Choroid plexus epithelial cell (primary cell): ENCODE measurements around the gene PIP4K2A.

Experiments used
- DNase-seq: peaks from one replicate; pipeline ENCODE4 v3.0.0-alpha.2; 2010; ENCODE audit warnings: low read depth
- H3K4me3 ChIP-seq: 2 replicates; pipeline ENCODE4 v1.5.1; 2011; ENCODE audit warnings: low read depth, mild to moderate bottlenecking, control low read depth, low read length, moderate library complexity
- TF ChIP-seq, protein P1 (sequence below): conservative IDR thresholded peaks from 2 replicates; pipeline ENCODE4 v1.5.1; 2011; ENCODE audit warnings: low read depth, mild to moderate bottlenecking, control low read depth, inconsistent platforms, low read length, moderate library complexity

PIP4K2A gene

DNA sequence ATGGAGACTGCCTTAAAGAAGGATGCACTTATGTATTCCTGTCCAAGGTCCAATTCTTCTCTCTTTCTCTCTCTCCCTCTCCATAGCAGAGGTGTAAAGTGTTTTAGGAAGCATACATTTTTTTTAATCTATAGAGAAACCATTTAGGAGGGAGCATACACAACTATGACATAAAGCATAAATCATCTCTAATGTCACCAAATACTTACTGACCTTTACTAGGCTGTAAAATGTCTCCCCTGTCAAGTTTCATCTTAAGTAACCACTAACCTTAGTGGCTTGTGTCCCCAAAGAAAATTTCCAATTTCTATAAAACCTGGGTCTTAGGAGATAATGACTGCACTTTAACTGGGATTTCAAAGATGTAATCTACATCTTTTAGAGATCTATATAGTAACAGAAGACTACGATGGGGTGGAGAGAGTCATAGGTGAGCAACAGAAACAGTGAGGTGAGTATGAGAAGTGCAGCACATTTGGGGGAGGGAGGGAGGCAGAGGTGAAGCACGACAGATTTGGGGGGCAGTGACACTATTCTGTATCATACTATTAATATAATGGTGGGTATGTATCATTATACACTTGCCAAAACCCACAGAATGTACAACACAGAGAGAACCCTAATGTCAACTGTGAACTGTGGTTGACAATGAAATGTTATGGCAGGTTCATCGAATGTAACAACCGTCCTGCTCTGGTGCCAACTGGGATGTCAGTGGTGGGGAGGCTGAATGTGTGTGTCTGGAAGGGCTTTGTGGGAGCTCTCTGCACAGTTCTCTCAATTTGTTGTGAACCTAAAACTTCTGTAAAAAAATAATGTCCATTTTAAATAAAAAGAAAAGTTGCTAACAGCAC is 79.5 kb downstream of the PIP4K2A start:
- H3K4me3 ChIP-seq: no peak overlapping the region
- TF ChIP-seq, protein P1, sequence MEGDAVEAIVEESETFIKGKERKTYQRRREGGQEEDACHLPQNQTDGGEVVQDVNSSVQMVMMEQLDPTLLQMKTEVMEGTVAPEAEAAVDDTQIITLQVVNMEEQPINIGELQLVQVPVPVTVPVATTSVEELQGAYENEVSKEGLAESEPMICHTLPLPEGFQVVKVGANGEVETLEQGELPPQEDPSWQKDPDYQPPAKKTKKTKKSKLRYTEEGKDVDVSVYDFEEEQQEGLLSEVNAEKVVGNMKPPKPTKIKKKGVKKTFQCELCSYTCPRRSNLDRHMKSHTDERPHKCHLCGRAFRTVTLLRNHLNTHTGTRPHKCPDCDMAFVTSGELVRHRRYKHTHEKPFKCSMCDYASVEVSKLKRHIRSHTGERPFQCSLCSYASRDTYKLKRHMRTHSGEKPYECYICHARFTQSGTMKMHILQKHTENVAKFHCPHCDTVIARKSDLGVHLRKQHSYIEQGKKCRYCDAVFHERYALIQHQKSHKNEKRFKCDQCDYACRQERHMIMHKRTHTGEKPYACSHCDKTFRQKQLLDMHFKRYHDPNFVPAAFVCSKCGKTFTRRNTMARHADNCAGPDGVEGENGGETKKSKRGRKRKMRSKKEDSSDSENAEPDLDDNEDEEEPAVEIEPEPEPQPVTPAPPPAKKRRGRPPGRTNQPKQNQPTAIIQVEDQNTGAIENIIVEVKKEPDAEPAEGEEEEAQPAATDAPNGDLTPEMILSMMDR: no peak
- DNase-seq: no peak

- TF ChIP-seq, protein P1: no peak
- DNase-seq: no peak
- H3K4me3 ChIP-seq: no peak overlapping the region
Observed at GRCh38 chr10:22634093-22634492, 80.3 kb downstream of the PIP4K2A start.

DNA sequence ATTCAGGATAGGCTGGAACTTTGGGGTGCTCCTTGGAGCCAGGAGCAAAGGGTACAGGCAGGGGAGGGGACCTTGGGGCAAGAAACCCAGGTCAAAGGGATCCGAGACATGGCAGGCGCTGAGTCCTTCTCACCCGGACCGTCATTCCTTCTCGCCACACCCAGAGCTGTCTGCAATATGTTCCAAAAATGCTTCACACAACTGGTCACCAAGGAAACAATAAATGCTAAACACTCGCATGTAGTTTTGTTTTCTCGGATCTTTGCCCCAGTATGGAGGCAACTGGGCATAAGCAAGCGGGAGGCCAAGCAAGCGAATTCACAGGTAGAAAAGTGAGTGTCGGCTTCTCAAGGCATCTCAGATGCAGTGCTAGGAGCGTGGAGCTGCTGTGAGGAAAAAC is 80.8 kb downstream of the PIP4K2A start:
- TF ChIP-seq, protein P1: no peak
- no peak for DNase-seq
- no peak overlapping the region for H3K4me3 ChIP-seq

- TF ChIP-seq, protein P1: no peak
- no peak for DNase-seq
- H3K4me3 ChIP-seq: no peak overlapping the region
Observed at GRCh38 chr10:22633106-22633505, 81.3 kb downstream of the PIP4K2A start.

- TF ChIP-seq, protein P1: no peak
- no peak overlapping the region for H3K4me3 ChIP-seq
Observed at GRCh38 chr10:22631646-22632278, 82.6 kb downstream of the PIP4K2A start.

DNA sequence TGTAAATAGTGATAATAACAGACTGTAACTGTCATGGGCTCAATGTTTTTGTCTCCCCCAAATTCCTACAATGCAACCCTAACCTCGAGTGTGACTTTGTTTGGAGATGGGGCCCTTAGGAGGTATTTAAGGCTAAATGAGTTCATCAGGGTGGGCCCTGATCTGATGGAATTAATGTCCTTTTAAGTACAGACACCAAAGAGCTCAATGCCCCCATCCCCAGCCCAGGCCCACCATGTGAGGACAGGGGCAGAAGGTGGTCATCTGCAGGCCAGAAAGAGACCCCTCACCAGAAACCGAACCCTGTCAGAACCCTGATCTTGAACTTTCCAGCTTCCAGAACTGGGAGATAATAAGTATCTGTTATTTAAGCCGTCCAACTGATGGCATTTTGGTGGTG is 83.2 kb downstream of the PIP4K2A start:
- TF ChIP-seq, protein P1: no peak
- H3K4me3 ChIP-seq: no peak overlapping the region
- no peak for DNase-seq

More at GRCh38 chr10:22631646-22632278, 82.6 kb downstream of the PIP4K2A start:
- peak; percentile 63 for DNase-seq
